Measurements from ENCODE around the gene TECR.
"Not testable (repeated sequence)": the region's sequence is repeated elsewhere in the genome, so short reads cannot be mapped to it uniquely, and the experiment has no call there.

The TECR gene

DNA sequence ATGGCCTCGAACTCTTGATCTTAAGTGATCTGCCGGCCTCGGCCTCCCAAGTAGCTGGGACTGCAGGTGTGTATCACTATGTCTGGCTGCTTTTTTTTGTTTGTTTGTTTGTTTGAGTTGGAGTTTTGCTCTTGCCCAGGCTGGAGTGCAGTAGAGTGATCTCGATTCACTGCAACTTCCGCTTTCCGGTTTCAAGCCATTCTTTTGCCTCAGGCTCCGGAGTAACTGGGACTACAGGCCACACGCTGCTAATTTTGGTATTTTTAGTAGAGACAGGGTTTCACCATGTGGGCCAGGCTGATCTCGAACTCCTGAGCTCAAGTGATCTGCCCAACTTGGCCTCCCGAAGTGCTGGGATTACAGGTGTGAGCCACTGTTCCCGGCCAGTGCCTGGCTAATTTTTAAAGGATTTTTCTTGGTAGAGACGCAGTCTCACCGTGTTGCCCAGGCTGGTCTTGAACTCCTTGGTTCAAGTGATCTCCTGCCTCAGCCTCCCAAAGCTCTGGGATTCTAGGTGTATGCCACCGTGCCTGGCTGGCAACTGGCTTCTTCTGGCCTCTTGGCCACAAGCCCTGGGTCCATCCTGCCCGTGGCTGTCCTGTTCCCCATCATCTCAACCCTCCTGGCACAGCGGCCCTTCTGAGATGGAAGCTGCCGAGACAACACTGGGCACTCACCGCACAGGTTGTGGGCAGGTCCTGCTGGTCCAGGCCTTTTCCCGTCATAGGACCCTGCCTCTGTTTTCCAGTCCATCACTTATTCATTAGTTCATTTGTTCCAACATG is 11.5 kb downstream of the TECR start:
- DNase-seq: no peak

DNA sequence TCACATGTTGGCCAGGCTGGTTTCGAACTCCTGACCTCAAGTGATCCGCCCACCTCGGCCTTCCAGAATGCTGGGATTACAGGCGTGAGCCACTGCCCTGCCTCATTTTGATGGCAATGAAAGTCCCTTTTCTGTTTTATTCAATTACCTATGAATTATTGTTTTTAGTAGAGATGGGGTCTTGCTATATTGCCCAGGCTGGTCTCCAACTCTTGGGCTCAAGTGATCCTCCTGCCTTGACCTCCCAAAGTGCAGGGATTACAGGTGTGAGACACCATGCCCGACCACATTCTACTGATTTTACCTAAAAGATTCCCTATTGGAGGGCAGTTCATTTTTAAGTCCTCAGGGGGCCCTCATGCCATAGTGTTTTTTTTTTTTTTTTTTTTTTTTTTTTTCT is 12.6 kb downstream of the TECR start:
- not testable (repeated sequence) for DNase-seq

DNA sequence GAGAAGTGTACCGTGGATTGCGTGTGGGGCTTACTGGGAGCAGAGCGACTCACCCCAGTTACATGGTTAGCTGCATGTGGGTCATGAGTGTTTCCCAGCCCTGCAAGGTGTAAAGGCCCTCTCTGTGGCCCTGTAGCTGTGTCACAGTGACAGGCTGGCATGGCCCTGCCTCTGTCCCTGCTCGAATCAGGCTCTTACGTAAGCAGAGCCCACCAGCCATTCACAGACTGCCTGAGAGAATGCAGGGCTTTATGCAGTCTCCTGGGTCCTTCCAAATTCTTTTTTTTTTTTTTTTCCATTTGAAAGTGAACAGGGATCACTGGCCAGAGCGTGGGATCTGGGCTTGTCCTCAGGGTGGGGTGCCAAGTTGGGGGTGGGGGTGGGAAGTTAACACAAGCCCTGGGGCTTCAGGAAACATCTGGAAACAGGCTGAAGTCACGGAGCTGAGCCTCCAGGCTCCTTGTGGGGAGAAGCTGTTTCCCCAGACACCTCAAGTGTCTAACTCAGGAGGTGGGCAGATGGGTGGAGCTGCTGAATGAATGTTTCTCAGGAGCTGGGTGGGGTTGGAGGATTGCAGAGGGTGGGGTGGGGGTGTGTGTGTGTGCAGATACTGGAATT is 13.4 kb downstream of the TECR start:
- DNase-seq: no peak

DNA sequence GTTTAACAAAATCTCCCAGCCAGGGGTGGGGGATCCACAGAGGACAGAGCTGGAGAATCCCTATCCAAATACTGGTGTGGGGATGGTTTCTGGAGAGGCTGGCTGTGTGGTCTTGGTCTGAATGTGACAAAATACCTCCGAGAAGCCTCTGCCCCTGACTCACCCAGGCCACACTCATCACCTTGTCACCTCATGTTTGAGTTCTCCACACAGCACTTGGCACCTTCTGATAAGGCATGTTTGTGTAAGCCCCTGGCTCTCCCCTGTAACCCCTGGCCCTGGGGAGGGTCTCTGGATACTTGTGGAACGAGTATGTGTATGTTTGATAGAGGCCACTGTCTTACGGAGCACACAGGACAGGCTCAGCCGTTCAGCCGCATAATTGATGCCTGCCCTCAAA is 14.7 kb downstream of the TECR start:
- no peak for DNase-seq

DNA sequence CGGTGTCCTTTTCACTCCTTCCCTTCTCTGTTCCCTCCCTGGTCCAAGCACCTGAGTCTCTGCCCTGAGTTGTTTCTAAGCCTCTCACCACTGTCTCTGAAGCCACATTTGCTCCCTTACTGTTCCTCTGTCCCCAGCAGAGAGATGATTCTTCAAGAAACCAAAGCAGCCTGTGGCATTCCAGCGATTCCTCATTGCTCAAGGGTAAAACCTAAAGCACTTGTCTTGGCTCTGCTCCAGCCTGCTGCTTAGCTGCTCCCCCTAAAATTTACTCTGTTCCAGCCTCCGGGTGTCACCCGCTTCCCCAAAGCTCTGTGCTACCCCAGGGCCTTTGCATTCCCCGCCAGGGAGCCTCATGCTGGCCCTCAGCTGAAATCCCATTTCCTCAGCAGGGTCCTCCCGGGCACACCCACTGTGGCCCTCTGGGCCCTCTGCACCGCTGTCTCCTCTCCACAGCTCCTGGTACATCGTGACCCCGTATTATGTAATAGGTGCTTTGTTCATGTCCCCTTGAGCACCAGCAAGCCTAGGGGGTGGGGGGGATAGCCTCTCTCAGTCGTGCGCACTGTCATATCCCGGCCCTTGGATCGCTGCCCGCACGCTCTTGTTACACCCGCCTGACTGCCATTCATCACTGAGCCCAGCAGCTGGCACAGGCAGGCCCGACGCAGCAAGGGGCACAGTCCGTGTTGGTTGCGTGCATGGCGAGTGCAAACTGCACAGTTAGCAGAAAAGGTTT is 15.8 kb downstream of the TECR start:
- no peak for DNase-seq

DNA sequence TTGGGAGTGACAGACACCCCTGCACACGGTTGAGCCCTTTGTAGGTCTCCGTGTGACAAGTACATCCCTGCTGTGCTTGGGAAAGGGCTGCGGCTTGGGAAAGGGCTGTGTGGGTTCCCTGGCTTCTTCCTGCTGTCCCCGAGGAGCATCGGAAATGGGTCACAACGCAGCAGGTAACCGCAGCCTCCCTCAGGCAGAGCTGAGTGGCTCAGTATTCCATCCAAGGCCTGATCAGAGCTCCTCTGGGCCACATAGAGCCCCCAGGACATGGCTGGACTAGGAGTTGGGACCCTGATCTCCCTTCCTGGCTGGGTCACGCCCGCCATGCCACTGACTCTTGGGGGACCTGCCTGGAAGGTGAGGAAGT is 16.3 kb downstream of the TECR start:
- no peak for DNase-seq

DNA sequence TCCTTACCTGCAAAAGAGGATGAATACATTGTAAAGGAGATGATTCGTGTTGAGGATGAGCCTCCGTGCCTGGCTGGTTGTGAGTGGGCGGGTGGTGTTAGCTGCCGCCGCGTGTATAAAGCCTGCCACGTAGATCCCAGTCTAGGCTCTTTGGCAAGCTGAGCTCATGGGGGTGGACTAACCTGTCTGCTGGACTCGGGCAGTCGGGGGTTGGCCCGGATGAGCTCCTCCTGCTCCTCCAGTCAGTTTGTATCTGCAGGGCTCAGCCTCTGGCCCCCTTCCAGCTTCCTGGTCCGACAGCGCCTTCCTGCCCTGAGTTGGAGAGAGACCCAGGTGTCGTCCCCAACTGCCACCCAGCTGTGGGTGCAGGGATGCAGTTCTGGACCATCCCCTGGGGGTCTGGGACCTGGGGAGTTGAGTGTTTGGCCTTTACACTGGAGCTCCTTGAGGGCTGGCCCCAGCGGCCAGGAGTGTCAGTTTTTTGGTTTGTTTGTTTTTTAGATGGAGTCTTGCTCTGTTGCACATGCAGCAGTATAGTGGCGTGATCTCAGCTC is 20.9 kb downstream of the TECR start:
- no peak for DNase-seq

DNA sequence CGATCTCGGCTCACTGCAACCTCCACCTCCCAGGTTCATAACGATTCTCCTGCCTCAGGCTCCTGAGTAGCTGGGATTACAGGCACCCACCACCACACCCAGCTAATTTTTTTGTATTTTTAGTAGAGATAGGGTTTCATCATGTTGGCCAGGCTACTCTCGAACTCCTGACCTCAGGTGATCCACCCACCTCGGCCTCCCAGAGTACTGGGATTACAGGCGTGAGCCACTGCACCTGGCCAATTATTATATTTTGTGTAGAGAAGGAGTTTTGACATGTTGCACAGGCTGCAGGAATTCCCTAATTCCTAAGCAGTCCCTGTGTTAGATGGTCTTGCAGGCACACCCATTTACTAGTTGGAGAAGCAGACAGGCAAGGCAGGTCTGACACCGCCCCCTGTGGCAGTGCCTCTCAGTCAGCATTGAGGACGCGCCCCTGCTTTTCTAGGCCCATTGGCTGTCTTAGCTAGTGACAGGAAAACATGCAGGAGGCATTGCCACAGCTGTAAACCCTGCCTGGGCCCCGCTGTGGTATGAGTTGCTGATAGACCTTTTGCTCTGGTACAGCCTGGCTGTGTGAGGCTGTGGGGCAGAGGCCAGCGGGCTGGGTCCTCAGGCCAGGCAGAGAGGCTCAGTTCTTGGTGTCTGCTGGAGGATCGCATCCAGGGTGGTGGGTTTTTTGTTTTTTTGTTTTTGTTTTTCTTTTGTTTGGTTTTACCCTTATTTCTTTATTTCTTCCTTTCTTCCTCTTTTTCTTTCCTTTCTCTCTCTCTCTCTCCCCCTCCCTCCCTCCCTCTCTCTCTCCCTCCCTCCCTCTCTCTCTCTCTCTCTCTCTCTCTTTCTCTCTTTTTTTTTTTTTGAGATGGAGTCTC is 22.0 kb downstream of the TECR start:
- peak; percentile 81 for DNase-seq

DNA sequence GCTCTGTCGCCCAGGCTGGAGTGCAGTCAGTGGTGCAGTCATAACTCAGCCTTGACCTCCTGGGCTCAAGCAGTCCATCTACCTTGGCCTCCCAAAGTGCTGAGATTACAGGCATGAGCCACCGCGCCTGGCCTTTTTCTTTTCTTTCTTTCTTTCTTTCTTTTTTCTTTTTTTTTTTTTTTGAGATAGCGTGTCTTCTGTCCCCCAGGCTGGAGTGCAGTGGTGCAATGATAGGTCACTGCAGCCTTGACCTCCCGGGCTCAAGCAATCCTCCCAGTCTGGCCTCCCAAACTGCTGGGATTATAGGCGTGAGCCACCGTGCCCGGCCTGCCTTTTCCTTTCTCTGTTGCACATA is 22.6 kb downstream of the TECR start:
- not testable (repeated sequence) for DNase-seq

DNA sequence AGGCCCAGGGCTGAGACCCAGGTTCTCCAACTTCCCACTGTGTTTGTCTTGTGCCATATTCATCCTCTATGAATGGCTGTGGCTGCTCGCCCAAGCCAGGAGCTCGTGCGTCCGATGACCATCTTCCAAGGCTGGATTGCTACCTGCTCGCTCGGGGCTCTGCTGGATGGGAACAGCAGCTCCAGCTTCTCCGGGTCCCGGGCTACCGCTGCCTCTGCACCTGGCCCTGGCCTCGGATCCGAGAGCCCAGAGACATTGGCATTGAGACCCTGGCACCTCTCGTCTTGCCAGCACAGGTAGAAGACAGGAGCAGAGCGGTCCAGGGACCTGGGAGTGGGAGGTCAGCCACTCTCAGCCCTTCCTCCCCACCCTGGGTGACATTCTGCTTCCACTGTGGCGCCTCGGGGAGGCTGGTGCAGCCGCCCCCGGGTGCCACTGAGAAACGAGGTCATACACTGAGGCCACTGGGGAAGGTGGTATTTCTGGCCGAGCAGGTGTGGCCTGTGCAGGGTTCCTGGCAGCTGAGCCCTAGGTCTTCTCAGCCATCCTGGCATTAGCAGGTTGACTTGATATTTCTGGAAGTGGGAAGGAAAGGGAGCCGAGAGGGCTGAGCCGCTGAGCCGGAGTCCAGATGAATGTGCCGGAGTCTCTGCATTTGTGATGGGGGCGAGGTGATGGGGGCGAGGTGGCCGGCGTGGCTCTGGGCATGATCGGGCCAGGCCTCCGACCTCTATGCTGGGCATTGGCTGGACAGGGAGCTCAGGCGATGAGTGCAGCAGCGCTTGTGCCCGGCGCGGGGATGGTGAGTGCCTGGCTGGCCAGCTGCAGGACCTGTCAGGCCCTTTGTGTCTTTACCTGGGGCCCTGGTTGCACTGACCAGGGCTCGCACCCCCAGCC is 23.9 kb downstream of the TECR start:
- DNase-seq: no peak

DNA sequence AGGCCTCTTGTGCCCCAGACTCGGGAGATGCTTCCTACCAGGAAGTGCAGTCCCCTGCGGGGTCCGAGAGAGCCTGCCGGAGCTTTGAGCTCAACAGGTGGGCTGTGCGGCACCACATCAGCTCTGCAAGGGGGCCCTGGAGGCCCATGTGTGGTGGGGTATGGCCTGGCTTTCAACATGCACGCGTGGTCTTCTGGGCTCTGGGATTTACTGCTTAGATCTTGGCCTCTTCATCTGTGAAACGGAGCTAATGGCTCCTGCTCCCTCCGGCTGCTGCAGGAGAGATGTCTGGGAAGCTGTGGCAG is 24.5 kb downstream of the TECR start:
- DNase-seq: no peak

DNA sequence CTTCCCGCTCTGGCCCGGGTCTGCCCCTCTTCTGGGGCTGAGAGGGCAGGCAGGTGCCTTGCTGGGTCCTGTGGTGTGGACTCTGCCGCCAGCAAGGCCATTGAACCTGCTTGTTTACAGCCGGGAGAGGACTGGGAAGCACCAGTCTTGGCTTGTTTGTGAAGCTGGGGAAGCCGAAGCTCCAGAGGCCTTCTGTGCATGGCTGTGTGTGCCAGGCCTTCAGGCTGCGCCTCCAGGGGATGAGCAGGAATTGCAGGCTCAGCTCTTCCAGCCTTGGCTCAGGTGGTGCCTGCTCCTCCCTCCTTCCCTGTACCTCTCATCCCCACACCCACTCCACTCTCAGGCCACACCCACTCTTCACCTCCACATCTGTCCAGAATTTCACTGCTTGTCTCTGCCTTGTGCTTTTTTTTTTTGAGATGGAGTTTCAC is 25.0 kb downstream of the TECR start:
- no peak for DNase-seq

DNA sequence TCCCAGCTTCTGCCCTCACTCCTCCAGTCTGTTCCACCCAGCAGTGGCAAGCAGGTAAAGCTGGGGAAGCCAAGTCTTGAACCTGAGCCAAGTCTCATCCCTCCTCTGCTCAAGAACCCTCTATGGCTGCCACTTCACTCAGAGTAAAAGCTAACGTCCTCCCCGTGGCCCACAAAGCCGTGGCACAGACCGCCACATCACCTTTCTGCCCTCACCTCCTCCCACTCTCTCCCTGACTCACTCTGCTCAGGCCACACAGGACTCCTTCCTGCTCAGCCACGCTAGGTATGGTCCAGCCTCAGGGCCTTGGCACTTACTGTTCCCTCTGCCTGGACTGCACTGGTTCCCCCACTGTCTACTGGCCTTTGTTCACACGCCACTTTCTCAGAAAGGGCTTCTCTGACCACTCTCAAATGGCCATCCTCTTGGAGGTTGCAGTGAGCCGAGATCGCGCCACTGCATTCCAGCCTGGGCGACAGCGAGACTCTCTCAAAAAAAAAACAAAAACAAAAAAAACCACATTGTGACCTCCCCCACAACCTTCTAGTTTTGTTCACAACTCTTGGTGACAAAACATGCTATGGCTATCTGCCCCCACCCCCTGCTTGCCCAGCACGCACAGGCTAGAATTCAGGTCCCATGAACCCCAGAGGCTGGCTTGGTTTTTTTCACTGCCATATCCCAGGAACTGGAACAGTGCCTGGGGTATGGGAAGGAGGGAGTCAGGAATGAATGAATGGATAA is 26.7 kb downstream of the TECR start:
- no peak for DNase-seq

DNA sequence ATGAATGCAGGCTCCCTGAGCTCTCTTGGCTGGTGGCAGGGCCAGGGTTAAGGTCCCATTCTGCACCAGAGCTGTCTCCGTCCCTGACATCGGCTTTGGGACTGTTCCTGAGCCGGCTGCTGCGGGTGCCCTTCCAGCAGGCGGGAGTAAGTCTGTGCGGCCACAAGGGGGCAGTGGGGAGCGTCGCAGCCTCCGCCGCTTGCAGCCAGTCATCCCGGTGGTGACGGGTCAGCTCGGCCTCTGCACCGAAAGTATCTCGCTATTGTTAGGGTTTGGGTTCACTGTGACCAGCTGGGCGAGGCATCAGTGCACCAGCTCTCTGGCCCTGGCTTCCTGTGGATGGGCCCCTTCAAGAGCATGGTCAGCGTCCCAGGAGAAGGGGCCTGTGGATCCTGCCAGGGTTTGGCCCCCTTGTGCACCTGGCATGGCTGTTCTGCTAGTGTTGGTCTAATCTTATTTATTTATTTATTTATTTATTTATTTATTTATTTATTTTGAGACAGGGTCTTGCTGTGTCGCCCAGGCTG is 27.3 kb downstream of the TECR start:
- DNase-seq: peak; percentile 5

DNA sequence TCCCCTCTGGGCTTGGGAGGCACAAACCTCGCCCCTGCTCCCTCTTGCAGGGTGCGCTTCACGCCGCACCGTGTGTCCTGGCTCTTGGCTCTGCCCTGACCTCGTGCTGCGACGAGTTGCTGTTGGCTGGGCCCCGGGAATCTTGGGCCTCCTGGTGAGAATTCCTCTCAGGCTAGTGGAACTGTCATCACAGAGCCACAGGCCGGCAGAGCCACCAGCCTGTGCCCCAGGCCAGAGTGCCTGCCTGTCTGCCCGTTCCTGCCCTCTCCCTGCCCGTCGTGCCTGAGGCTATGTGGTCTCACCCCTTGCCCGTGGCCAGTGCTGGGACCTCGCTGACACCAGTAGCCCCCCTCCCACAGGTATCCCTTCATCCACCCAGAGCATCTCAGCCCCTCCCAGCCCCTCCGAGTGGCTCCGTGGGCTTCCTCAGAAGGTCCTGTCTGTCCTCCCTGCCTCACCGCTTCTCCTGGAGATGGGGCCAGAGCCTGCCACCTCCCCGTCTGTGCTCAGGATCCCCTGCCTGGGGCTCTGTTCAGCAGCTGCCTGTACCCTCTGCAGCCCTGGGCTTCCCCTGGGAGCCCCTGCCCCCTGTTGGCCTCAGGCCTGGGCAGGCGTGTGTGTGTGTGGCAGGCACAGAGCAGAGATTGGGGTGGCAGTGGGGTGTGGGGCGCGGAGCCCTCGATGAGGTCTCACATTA is 29.1 kb downstream of the TECR start:
- DNase-seq: no peak

DNA sequence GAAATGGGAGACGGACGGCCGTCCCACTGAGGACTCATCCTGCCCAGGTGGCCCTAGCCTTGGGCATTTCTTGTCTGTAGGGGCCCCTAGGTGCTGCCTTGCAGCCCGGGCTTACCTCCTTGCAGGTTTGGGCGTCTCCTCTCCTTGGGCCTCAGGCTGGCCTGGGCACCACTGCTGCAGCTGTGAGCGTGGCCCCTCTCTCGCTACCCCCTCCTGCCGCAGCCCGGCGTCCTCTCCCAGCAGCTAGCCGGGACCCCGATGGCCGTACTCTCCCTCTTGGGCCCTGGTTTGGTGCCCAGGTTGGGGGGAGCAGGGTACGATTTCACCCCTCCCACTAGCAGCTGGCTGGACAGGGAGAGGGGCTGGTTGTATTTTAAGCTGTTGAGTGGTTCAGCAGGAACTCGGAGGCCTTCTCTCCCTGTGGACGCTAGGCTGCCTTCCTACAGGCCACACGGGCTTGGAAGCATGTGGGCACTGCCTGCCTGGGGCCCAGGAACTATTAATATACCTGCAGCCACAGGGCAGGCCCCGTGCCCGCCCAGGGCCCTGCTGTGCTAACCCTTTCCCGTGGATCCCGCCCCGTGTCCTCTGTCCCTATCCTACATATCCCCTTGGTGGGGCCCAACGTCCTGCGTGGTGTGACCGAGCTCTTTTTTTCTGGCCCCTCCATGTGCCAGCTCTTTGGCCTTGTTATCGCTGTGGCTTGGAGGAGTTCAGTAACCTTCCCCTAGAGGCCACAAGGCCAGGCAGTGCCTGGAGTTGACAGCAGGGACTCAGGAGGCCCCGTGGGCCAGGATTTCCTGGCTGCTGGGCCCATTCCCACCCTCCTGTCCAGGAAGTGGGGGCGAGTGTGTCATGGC is 30.8 kb downstream of the TECR start:
- no peak for DNase-seq

DNA sequence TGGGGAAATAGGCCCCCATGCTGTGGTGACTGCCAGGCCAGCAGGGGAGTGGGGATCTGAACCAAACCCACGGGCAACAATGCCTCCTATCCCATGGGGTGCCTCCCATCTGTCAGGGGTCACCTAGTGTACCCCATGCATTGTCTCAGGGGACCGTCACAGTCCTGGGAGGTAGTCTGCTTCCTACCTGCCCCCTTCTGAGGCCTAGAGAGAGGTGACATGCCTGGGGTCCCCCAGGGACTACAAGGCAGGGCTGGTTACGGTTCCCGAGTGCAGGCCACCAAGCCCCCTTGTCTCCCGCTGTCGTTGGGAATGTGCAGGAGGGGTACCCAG is 31.3 kb downstream of the TECR start:
- DNase-seq: no peak

DNA sequence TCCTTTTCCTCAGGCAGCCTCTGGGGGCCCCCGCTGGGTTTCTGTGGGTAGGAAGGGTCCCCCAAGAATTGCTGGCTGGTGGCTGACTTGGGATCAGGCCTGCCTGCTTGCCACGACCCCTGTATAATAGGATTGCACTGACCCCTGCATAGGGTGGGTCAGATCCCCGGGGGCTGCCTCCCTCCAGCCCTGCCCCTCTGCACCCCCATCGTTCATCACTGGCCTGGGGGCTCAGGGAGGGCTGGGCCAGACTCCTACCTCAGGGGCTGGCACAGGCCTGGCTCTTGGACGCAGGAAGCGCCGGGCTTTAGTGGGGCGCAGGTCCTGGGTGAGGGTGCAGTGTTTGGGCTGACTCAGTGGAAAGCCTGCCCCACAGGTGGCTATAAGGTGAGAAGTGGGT is 31.9 kb downstream of the TECR start:
- DNase-seq: no peak

DNA sequence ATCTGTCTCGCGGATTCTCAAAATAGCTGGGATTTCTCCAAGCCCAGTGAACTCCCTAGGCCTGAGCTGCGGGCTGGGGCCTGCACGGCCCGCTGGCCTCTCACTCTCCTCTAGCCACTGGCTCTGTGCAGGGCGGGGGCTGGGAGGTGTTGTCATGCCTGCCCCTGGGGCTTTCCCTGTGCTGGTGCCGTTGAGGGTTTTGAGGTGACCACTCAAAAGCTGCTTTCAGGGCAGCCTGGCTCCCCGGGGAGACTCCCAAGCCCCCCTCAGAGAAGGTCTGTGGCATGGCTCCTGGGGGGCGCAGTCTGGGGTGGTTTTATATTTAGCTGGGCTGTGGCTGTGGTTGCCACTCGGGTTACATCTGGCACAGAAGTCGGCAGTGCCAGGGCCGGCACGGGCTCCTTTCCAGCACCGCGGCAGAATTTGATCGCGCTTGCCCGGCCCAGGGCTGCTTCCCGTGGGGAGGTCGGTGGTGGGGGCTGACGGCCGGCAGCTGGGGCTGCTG is 32.5 kb downstream of the TECR start:
- no peak for DNase-seq

All from KG1 (cell line).